HEK293 (cell line): ENCODE measurements around the gene SEC22C.

ENCODE experiments used
- KLF16 ChIP-seq: fragments of 450-650 bp; formaldehyde crosslinking; IDR thresholded peaks from 2 replicates; pipeline ENCODE4 v1.5.1; 2017; ENCODE audit warnings: missing biosample characterization, missing genetic modification characterization
- MEIS1 ChIP-seq: sonication (generic); formaldehyde crosslinking; IDR thresholded peaks from 2 replicates; pipeline ENCODE4 v1.8.1; 2022; ENCODE audit warnings: missing genetic modification reagents, mild to moderate bottlenecking, borderline replicate concordance
- SP3 ChIP-seq: fragments of 450-650 bp; formaldehyde crosslinking; IDR thresholded peaks from 2 replicates; pipeline ENCODE4 v1.5.1; 2016; ENCODE audit warnings: missing biosample characterization, missing genetic modification characterization
- ZBTB21 ChIP-seq: fragments of 450-650 bp; formaldehyde crosslinking; IDR thresholded peaks from 2 replicates; pipeline ENCODE4 v1.5.1; 2017; ENCODE audit warnings: missing biosample characterization, missing genetic modification characterization
- ZNF121 ChIP-seq: fragments of 450-650 bp; formaldehyde crosslinking; IDR thresholded peaks from 2 replicates; pipeline ENCODE4 v1.5.1; 2016; ENCODE audit warnings: missing biosample characterization, missing genetic modification characterization
- ZNF155 ChIP-seq: fragments of 450-650 bp; formaldehyde crosslinking; IDR thresholded peaks from 2 replicates; pipeline ENCODE4 v1.5.1; 2016; ENCODE audit warnings: missing biosample characterization, missing genetic modification characterization
- ZNF366 ChIP-seq: fragments of 450-650 bp; formaldehyde crosslinking; conservative IDR thresholded peaks from 2 replicates; pipeline ENCODE4 v1.5.1; 2016; ENCODE audit warnings: missing biosample characterization, missing genetic modification characterization
- ZNF391 ChIP-seq: fragments of 450-650 bp; formaldehyde crosslinking; IDR thresholded peaks from 2 replicates; pipeline ENCODE4 v1.5.1; 2016; ENCODE audit warnings: low read depth, missing biosample characterization, missing genetic modification characterization, borderline replicate concordance
- ZNF404 ChIP-seq: fragments of 450-650 bp; formaldehyde crosslinking; IDR thresholded peaks from 2 replicates; pipeline ENCODE4 v1.5.1; 2017; ENCODE audit warnings: missing biosample characterization, missing genetic modification characterization
- ZNF426 ChIP-seq: fragments of 450-650 bp; formaldehyde crosslinking; IDR thresholded peaks from 2 replicates; pipeline ENCODE4 v1.5.1; 2017; ENCODE audit warnings: missing biosample characterization, missing genetic modification characterization, mild to moderate bottlenecking, inconsistent platforms, moderate library complexity
- ZNF549 ChIP-seq: fragments of 450-650 bp; IDR thresholded peaks from 2 replicates; pipeline ENCODE4 v1.5.1; 2018; ENCODE audit warnings: missing biosample characterization, missing genetic modification characterization, mild to moderate bottlenecking, inconsistent platforms, moderate library complexity
- ZNF571 ChIP-seq: fragments of 450-650 bp; formaldehyde crosslinking; IDR thresholded peaks from 2 replicates; pipeline ENCODE4 v1.5.0; 2017; ENCODE audit warnings: missing biosample characterization, missing genetic modification characterization
- ZNF626 ChIP-seq: fragments of 450-650 bp; sonication (Bioruptor Pico); formaldehyde crosslinking; IDR thresholded peaks from 2 replicates; pipeline ENCODE4 v1.5.1; 2018; ENCODE audit warnings: missing biosample characterization, missing genetic modification characterization, inconsistent platforms
- ZNF654 ChIP-seq: fragments of 450-650 bp; formaldehyde crosslinking; IDR thresholded peaks from 2 replicates; pipeline ENCODE4 v1.5.1; 2016; ENCODE audit warnings: low read depth, missing biosample characterization, missing genetic modification characterization
- ZNF660 ChIP-seq: fragments of 450-650 bp; IDR thresholded peaks from 2 replicates; pipeline ENCODE4 v1.5.1; 2018; ENCODE audit warnings: missing biosample characterization, mild to moderate bottlenecking, missing genetic modification characterization
- ZNF664 ChIP-seq: fragments of 450-650 bp; formaldehyde crosslinking; IDR thresholded peaks from 2 replicates; pipeline ENCODE4 v1.5.1; 2016; ENCODE audit warnings: missing biosample characterization, missing genetic modification characterization
- ZNF830 ChIP-seq: fragments of 450-650 bp; IDR thresholded peaks from 2 replicates; pipeline ENCODE4 v1.5.0; 2018; ENCODE audit warnings: missing biosample characterization, missing genetic modification characterization, low read depth, mild to moderate bottlenecking, moderate library complexity
- TF ChIP-seq, protein P1 (sequence below): fragments of 450-650 bp; formaldehyde crosslinking; IDR thresholded peaks from 2 replicates; pipeline ENCODE4 v1.5.1; 2016; ENCODE audit warnings: missing biosample characterization, missing genetic modification characterization, borderline replicate concordance
- TF ChIP-seq, protein P2 (sequence below): fragments of 450-650 bp; formaldehyde crosslinking; IDR thresholded peaks from 2 replicates; pipeline ENCODE4 v1.5.0; 2017; ENCODE audit warnings: missing biosample characterization, missing genetic modification characterization, borderline replicate concordance
- TF ChIP-seq, protein P3 (sequence below): fragments of 450-650 bp; IDR thresholded peaks from 2 replicates; pipeline ENCODE4 v1.5.1; 2018; ENCODE audit warnings: missing biosample characterization, mild to moderate bottlenecking, missing genetic modification characterization
- TF ChIP-seq, protein P4 (sequence below): fragments of 450-650 bp; formaldehyde crosslinking; conservative IDR thresholded peaks from 2 replicates; pipeline ENCODE4 v1.5.1; 2016; ENCODE audit warnings: low read depth, missing biosample characterization, missing genetic modification characterization
- TF ChIP-seq, protein P5 (sequence below): fragments of 450-650 bp; formaldehyde crosslinking; IDR thresholded peaks from 2 replicates; pipeline ENCODE4 v1.5.1; 2016; ENCODE audit warnings: missing biosample characterization, missing genetic modification characterization, borderline replicate concordance

The SEC22C gene

DNA sequence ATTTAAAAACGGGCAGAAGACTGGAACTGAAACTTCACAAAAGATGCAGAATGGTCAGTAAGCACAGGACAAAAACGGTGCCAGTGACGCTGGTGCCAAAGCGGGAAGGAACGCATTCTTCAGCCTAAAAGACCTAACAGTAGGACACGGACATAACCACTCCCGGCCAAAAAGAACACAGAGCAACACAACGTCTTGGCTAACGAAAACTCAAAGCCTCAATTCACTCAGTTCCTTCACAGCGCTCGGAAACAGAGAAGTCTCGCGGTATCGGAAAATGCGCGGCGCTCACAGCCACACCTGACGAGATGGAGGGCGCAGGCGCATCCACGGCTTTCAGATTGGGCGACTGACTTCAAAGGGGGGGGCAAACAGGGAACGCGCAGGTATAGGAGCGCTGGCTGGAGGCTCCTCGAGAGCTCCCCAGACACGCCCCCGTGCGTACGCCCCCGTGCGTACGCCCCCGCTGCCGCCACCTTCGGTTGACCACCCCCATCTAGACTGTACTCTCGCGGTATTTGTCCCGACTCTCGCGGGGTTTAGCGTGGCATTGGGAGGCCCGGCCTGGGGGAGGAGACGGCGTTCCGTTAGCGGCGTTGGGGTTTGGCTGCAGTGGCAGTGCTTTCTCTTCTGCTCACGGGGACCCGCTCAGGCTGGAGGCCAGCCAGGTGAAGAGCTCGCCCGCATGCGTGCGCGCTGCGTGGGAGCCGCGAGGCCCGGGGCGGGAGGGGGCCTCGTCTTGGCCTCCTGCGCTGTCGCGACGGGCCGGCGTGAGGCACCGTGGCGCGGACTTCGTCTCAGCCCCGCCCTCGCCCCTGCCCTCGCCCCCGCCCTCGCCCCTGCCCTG is 18.6 kb upstream of the SEC22C start, which contains the start of gene NKTR (continued):
- TF ChIP-seq, protein P1, sequence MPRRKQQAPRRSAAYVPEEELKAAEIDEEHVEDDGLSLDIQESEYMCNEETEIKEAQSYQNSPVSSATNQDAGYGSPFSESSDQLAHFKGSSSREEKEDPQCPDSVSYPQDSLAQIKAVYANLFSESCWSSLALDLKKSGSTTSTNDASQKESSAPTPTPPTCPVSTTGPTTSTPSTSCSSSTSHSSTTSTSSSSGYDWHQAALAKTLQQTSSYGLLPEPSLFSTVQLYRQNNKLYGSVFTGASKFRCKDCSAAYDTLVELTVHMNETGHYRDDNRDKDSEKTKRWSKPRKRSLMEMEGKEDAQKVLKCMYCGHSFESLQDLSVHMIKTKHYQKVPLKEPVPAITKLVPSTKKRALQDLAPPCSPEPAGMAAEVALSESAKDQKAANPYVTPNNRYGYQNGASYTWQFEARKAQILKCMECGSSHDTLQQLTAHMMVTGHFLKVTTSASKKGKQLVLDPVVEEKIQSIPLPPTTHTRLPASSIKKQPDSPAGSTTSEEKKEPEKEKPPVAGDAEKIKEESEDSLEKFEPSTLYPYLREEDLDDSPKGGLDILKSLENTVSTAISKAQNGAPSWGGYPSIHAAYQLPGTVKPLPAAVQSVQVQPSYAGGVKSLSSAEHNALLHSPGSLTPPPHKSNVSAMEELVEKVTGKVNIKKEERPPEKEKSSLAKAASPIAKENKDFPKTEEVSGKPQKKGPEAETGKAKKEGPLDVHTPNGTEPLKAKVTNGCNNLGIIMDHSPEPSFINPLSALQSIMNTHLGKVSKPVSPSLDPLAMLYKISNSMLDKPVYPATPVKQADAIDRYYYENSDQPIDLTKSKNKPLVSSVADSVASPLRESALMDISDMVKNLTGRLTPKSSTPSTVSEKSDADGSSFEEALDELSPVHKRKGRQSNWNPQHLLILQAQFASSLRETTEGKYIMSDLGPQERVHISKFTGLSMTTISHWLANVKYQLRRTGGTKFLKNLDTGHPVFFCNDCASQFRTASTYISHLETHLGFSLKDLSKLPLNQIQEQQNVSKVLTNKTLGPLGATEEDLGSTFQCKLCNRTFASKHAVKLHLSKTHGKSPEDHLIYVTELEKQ (tag by site-specific recombination), result no peak
- TF ChIP-seq ZNF155 (tag by site-specific recombination), result no peak
- TF ChIP-seq, protein P2, sequence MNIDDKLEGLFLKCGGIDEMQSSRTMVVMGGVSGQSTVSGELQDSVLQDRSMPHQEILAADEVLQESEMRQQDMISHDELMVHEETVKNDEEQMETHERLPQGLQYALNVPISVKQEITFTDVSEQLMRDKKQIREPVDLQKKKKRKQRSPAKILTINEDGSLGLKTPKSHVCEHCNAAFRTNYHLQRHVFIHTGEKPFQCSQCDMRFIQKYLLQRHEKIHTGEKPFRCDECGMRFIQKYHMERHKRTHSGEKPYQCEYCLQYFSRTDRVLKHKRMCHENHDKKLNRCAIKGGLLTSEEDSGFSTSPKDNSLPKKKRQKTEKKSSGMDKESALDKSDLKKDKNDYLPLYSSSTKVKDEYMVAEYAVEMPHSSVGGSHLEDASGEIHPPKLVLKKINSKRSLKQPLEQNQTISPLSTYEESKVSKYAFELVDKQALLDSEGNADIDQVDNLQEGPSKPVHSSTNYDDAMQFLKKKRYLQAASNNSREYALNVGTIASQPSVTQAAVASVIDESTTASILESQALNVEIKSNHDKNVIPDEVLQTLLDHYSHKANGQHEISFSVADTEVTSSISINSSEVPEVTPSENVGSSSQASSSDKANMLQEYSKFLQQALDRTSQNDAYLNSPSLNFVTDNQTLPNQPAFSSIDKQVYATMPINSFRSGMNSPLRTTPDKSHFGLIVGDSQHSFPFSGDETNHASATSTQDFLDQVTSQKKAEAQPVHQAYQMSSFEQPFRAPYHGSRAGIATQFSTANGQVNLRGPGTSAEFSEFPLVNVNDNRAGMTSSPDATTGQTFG (tag by site-specific recombination), result no peak
- no peak for TF ChIP-seq MEIS1 (CRISPR knock-in tag)
- TF ChIP-seq ZNF391 (tag by site-specific recombination), result no peak
- no peak for TF ChIP-seq ZNF654
- TF ChIP-seq ZNF121, result no peak
- TF ChIP-seq, protein P3, sequence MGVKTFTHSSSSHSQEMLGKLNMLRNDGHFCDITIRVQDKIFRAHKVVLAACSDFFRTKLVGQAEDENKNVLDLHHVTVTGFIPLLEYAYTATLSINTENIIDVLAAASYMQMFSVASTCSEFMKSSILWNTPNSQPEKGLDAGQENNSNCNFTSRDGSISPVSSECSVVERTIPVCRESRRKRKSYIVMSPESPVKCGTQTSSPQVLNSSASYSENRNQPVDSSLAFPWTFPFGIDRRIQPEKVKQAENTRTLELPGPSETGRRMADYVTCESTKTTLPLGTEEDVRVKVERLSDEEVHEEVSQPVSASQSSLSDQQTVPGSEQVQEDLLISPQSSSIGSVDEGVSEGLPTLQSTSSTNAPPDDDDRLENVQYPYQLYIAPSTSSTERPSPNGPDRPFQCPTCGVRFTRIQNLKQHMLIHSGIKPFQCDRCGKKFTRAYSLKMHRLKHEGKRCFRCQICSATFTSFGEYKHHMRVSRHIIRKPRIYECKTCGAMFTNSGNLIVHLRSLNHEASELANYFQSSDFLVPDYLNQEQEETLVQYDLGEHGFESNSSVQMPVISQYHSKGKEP (tag by site-specific recombination), result no peak
- TF ChIP-seq, protein P4, sequence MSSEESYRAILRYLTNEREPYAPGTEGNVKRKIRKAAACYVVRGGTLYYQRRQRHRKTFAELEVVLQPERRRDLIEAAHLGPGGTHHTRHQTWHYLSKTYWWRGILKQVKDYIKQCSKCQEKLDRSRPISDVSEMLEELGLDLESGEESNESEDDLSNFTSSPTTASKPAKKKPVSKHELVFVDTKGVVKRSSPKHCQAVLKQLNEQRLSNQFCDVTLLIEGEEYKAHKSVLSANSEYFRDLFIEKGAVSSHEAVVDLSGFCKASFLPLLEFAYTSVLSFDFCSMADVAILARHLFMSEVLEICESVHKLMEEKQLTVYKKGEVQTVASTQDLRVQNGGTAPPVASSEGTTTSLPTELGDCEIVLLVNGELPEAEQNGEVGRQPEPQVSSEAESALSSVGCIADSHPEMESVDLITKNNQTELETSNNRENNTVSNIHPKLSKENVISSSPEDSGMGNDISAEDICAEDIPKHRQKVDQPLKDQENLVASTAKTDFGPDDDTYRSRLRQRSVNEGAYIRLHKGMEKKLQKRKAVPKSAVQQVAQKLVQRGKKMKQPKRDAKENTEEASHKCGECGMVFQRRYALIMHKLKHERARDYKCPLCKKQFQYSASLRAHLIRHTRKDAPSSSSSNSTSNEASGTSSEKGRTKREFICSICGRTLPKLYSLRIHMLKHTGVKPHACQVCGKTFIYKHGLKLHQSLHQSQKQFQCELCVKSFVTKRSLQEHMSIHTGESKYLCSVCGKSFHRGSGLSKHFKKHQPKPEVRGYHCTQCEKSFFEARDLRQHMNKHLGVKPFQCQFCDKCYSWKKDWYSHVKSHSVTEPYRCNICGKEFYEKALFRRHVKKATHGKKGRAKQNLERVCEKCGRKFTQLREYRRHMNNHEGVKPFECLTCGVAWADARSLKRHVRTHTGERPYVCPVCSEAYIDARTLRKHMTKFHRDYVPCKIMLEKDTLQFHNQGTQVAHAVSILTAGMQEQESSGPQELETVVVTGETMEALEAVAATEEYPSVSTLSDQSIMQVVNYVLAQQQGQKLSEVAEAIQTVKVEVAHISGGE (tag by site-specific recombination), result no peak
- no peak for TF ChIP-seq ZBTB21 (tag by site-specific recombination)
- no peak for TF ChIP-seq ZNF626 (tag by site-specific recombination)
- TF ChIP-seq KLF16, result peak; percentile 96
- TF ChIP-seq, protein P5, sequence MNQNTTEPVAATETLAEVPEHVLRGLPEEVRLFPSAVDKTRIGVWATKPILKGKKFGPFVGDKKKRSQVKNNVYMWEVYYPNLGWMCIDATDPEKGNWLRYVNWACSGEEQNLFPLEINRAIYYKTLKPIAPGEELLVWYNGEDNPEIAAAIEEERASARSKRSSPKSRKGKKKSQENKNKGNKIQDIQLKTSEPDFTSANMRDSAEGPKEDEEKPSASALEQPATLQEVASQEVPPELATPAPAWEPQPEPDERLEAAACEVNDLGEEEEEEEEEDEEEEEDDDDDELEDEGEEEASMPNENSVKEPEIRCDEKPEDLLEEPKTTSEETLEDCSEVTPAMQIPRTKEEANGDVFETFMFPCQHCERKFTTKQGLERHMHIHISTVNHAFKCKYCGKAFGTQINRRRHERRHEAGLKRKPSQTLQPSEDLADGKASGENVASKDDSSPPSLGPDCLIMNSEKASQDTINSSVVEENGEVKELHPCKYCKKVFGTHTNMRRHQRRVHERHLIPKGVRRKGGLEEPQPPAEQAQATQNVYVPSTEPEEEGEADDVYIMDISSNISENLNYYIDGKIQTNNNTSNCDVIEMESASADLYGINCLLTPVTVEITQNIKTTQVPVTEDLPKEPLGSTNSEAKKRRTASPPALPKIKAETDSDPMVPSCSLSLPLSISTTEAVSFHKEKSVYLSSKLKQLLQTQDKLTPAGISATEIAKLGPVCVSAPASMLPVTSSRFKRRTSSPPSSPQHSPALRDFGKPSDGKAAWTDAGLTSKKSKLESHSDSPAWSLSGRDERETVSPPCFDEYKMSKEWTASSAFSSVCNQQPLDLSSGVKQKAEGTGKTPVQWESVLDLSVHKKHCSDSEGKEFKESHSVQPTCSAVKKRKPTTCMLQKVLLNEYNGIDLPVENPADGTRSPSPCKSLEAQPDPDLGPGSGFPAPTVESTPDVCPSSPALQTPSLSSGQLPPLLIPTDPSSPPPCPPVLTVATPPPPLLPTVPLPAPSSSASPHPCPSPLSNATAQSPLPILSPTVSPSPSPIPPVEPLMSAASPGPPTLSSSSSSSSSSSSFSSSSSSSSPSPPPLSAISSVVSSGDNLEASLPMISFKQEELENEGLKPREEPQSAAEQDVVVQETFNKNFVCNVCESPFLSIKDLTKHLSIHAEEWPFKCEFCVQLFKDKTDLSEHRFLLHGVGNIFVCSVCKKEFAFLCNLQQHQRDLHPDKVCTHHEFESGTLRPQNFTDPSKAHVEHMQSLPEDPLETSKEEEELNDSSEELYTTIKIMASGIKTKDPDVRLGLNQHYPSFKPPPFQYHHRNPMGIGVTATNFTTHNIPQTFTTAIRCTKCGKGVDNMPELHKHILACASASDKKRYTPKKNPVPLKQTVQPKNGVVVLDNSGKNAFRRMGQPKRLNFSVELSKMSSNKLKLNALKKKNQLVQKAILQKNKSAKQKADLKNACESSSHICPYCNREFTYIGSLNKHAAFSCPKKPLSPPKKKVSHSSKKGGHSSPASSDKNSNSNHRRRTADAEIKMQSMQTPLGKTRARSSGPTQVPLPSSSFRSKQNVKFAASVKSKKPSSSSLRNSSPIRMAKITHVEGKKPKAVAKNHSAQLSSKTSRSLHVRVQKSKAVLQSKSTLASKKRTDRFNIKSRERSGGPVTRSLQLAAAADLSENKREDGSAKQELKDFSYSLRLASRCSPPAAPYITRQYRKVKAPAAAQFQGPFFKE (tag by site-specific recombination), result no peak
- TF ChIP-seq ZNF404 (tag by site-specific recombination), result no peak
- TF ChIP-seq ZNF830 (tag by site-specific recombination), result no peak
- no peak for TF ChIP-seq ZNF660 (tag by site-specific recombination)
- TF ChIP-seq ZNF426 (tag by site-specific recombination), result no peak
- no peak for TF ChIP-seq ZNF549 (tag by site-specific recombination)
- TF ChIP-seq SP3 (tag by site-specific recombination), result peak; percentile 88
- no peak for TF ChIP-seq ZNF571
- TF ChIP-seq ZNF366 (tag by site-specific recombination), result no peak
- TF ChIP-seq ZNF664 (tag by site-specific recombination), result no peak
